Measurements from ENCODE around the gene ZRANB2. TPM values are rescaled to one million over a fixed set of nuclear protein-coding genes. Genes with fewer than 3 reads are reported as not detected.
A peak's percentile ranks its signal among the peaks of the same experiment; 100 is the strongest.

ZRANB2 gene
- total RNA-seq (101 TPM), polyA plus RNA-seq (119 TPM)
- long read RNA-seq, donor 1, partial matches to known transcripts = 0 of 3 reads
- long read RNA-seq, donor 1, other reads (novel, unspliced or antisense) = 0 of 3 reads
- long read RNA-seq, donor 2, transcript ZRANB2-202 (10 exons, 3,078 nt) = major isoform, 39 of 364 reads
- long read RNA-seq, donor 2, transcript ZRANB2-201 (11 exons, 2,821 nt) = minor isoform, 15 of 364 reads
- long read RNA-seq, donor 2, transcript ZRANB2-204 (2 exons, 3,677 nt) = minor isoform, 13 of 364 reads
- long read RNA-seq, donor 2, partial matches to known transcripts = 281 of 364 reads
- long read RNA-seq, donor 2, other reads (novel, unspliced or antisense) = 11 of 364 reads
- long read RNA-seq, donor 3, transcript ZRANB2-202 (10 exons, 3,078 nt) = minor isoform, 13 of 183 reads
- long read RNA-seq, donor 3, transcript ZRANB2-204 (2 exons, 3,677 nt) = major isoform, 25 of 183 reads
- long read RNA-seq, donor 3, transcript ZRANB2-201 (11 exons, 2,821 nt) = minor isoform, 9 of 183 reads
- long read RNA-seq, donor 3, partial matches to known transcripts = 130 of 183 reads
- long read RNA-seq, donor 3, other reads (novel, unspliced or antisense) = 0 of 183 reads
- long read RNA-seq, donor 4, transcript ZRANB2-201 (11 exons, 2,821 nt) = minor isoform, 6 of 40 reads
- long read RNA-seq, donor 4, transcript ZRANB2-202 (10 exons, 3,078 nt) = major isoform, 8 of 40 reads
- long read RNA-seq, donor 4, partial matches to known transcripts = 21 of 40 reads
- long read RNA-seq, donor 4, other reads (novel, unspliced or antisense) = 0 of 40 reads
- long read RNA-seq, donor 5, transcript ZRANB2-202 (10 exons, 3,078 nt) = major isoform, 14 of 183 reads
- long read RNA-seq, donor 5, transcript ZRANB2-204 (2 exons, 3,677 nt) = major isoform, 14 of 183 reads
- long read RNA-seq, donor 5, transcript ZRANB2-201 (11 exons, 2,821 nt) = minor isoform, 7 of 183 reads
- long read RNA-seq, donor 5, partial matches to known transcripts = 142 of 183 reads
- long read RNA-seq, donor 5, other reads (novel, unspliced or antisense) = 5 of 183 reads
- long read RNA-seq, donor 6, transcript ZRANB2-202 (10 exons, 3,078 nt) = major isoform, 18 of 84 reads
- long read RNA-seq, donor 6, transcript ZRANB2-201 (11 exons, 2,821 nt) = minor isoform, 8 of 84 reads
- long read RNA-seq, donor 6, partial matches to known transcripts = 51 of 84 reads
- long read RNA-seq, donor 6, other reads (novel, unspliced or antisense) = 0 of 84 reads
- long read RNA-seq, donor 7, transcript ZRANB2-202 (10 exons, 3,078 nt) = major isoform, 11 of 63 reads
- long read RNA-seq, donor 7, transcript ZRANB2-204 (2 exons, 3,677 nt) = minor isoform, 5 of 63 reads
- long read RNA-seq, donor 7, partial matches to known transcripts = 44 of 63 reads
- long read RNA-seq, donor 7, other reads (novel, unspliced or antisense) = 0 of 63 reads
- long read RNA-seq, donor 8, transcript ZRANB2-204 (2 exons, 3,677 nt) = minor isoform, 6 of 23 reads
- long read RNA-seq, donor 8, transcript ZRANB2-202 (10 exons, 3,078 nt) = major isoform, 7 of 23 reads
- long read RNA-seq, donor 8, partial matches to known transcripts = 7 of 23 reads
- long read RNA-seq, donor 8, other reads (novel, unspliced or antisense) = 0 of 23 reads
- long read RNA-seq, donor 9, transcript ZRANB2-202 (10 exons, 3,078 nt) = major isoform, 9 of 31 reads
- long read RNA-seq, donor 9, partial matches to known transcripts = 13 of 31 reads
- long read RNA-seq, donor 9, other reads (novel, unspliced or antisense) = 0 of 31 reads
- long read RNA-seq, donor 10, transcript ZRANB2-201 (11 exons, 2,821 nt) = minor isoform, 6 of 48 reads
- long read RNA-seq, donor 10, transcript ZRANB2-202 (10 exons, 3,078 nt) = major isoform, 10 of 48 reads
- long read RNA-seq, donor 10, partial matches to known transcripts = 30 of 48 reads
- long read RNA-seq, donor 10, other reads (novel, unspliced or antisense) = 0 of 48 reads

GRCh38 chr1:71080739-71081696, at the start of gene ZRANB2:
TSS of gene ZRANB2 (minus strand) at chr1:71081035. CDS start at chr1:71080995, 40 bp downstream.
- Histone ChIP-seq H3K27me3 (ENCODE audit: control insufficient read depth in 2 of 2, insufficient read depth in 1 of 2, low read length in 1 of 2) (peaks cover 0 to 7% of the 10 kb centered on the region in 2 donors), H3K36me3 (ENCODE audit: control insufficient read depth in 2 of 2, insufficient read depth in 2 of 2, low read length in 1 of 2) (peaks cover 4 to 24% of the 10 kb centered on the region in 2 donors), H3K4me1 (ENCODE audit: control insufficient read depth in 2 of 2, insufficient read depth in 2 of 2, low read length in 2 of 2) (peaks cover 3 to 4% of the 10 kb centered on the region in 2 donors), H3K9me3 (ENCODE audit: control insufficient read depth in 2 of 2, insufficient read depth in 1 of 2, low read length in 1 of 2) (peaks cover 0 to 4% of the 10 kb centered on the region in 2 donors), H3K4me3 (ENCODE audit: low read length in 2 of 2) (peak within 1 kb of the TSS; percentile 84 to 93), H3K27ac (ENCODE audit: low read depth in 1 of 2, low read length in 1 of 2) (peak within 1 kb of the TSS; percentile 95 to 96)
- peak; percentile 86 to 99 (median 93) for DNase-seq (ENCODE audit: low read depth in 6 of 9, low spot score in 9 of 9)
- under 1% methylated on average over 33 of the region's 33 CpGs for WGBS

GRCh38 chr1:71128060-71128459, 47.2 kb upstream of the ZRANB2 start:
- Histone ChIP-seq H3K27ac (ENCODE audit: low read depth in 1 of 2, low read length in 1 of 2) (no peak overlapping the region), H3K4me3 (ENCODE audit: low read length in 2 of 2) (no peak overlapping the region), H3K4me1 (ENCODE audit: control insufficient read depth in 2 of 2, insufficient read depth in 2 of 2, low read length in 2 of 2) (no peaks in the 10 kb centered on the region), H3K36me3 (ENCODE audit: control insufficient read depth in 2 of 2, insufficient read depth in 2 of 2, low read length in 1 of 2) (no peaks in the 10 kb centered on the region), H3K9me3 (ENCODE audit: control insufficient read depth in 2 of 2, insufficient read depth in 1 of 2, low read length in 1 of 2) (peaks cover 1 to 6% of the 10 kb centered on the region in 2 donors), H3K27me3 (ENCODE audit: control insufficient read depth in 2 of 2, insufficient read depth in 1 of 2, low read length in 1 of 2) (no peaks in the 10 kb centered on the region)
- no peak for DNase-seq (ENCODE audit: low read depth in 6 of 9, low spot score in 9 of 9)
- WGBS = 90% methylated on average over 2 of the region's 2 CpGs

- 85% methylated on average over 2 of the region's 2 CpGs for WGBS
These were observed 37.3 kb upstream of the ZRANB2 start for GRCh38 chr1:71118086-71118485.

GRCh38 chr1:71116729-71117128, 35.9 kb upstream of the ZRANB2 start:
- no peaks in the 10 kb centered on the region for H3K4me1 ChIP-seq (ENCODE audit: control insufficient read depth in 2 of 2, insufficient read depth in 2 of 2, low read length in 2 of 2)
- no peaks in the 10 kb centered on the region for H3K27me3 ChIP-seq (ENCODE audit: control insufficient read depth in 2 of 2, insufficient read depth in 1 of 2, low read length in 1 of 2)
- no peak for DNase-seq (ENCODE audit: low read depth in 6 of 9, low spot score in 9 of 9)
- H3K9me3 ChIP-seq (ENCODE audit: control insufficient read depth in 2 of 2, insufficient read depth in 1 of 2, low read length in 1 of 2) = no peaks in the 10 kb centered on the region
- WGBS = 89% methylated on average over 2 of the region's 2 CpGs
- H3K27ac ChIP-seq (ENCODE audit: low read depth in 1 of 2, low read length in 1 of 2) = no peak overlapping the region
- H3K36me3 ChIP-seq (ENCODE audit: control insufficient read depth in 2 of 2, insufficient read depth in 2 of 2, low read length in 1 of 2) = no peaks in the 10 kb centered on the region
- H3K4me3 ChIP-seq (ENCODE audit: low read length in 2 of 2) = no peak overlapping the region

More at GRCh38 chr1:71118086-71118485, 37.3 kb upstream of the ZRANB2 start:
- H3K27ac ChIP-seq (ENCODE audit: low read depth in 1 of 2, low read length in 1 of 2) = no peak overlapping the region
- no peaks in the 10 kb centered on the region for H3K36me3 ChIP-seq (ENCODE audit: control insufficient read depth in 2 of 2, insufficient read depth in 2 of 2, low read length in 1 of 2)
- H3K27me3 ChIP-seq (ENCODE audit: control insufficient read depth in 2 of 2, insufficient read depth in 1 of 2, low read length in 1 of 2) = no peaks in the 10 kb centered on the region
- H3K4me3 ChIP-seq (ENCODE audit: low read length in 2 of 2) = no peak overlapping the region
- DNase-seq (ENCODE audit: low read depth in 6 of 9, low spot score in 9 of 9) = no peak
- no peaks in the 10 kb centered on the region for H3K9me3 ChIP-seq (ENCODE audit: control insufficient read depth in 2 of 2, insufficient read depth in 1 of 2, low read length in 1 of 2)
- H3K4me1 ChIP-seq (ENCODE audit: control insufficient read depth in 2 of 2, insufficient read depth in 2 of 2, low read length in 2 of 2) = no peaks in the 10 kb centered on the region

GRCh38 chr1:71106658-71107322, 26.0 kb upstream of the ZRANB2 start:
- no peak for DNase-seq (ENCODE audit: low read depth in 6 of 9, low spot score in 9 of 9)
- no peak overlapping the region for H3K4me3 ChIP-seq (ENCODE audit: low read length in 2 of 2)
- H3K36me3 ChIP-seq (ENCODE audit: control insufficient read depth in 2 of 2, insufficient read depth in 2 of 2, low read length in 1 of 2) = no peaks in the 10 kb centered on the region
- no peaks in the 10 kb centered on the region for H3K4me1 ChIP-seq (ENCODE audit: control insufficient read depth in 2 of 2, insufficient read depth in 2 of 2, low read length in 2 of 2)
- H3K27ac ChIP-seq (ENCODE audit: low read depth in 1 of 2, low read length in 1 of 2) = no peak overlapping the region
- WGBS = 92% methylated on average over 8 of the region's 8 CpGs
- no peaks in the 10 kb centered on the region for H3K27me3 ChIP-seq (ENCODE audit: control insufficient read depth in 2 of 2, insufficient read depth in 1 of 2, low read length in 1 of 2)
- no peaks in the 10 kb centered on the region for H3K9me3 ChIP-seq (ENCODE audit: control insufficient read depth in 2 of 2, insufficient read depth in 1 of 2, low read length in 1 of 2)

GRCh38 chr1:71104417-71104816, 23.6 kb upstream of the ZRANB2 start:
- no peaks in the 10 kb centered on the region for H3K36me3 ChIP-seq (ENCODE audit: control insufficient read depth in 2 of 2, insufficient read depth in 2 of 2, low read length in 1 of 2)
- no peaks in the 10 kb centered on the region for H3K9me3 ChIP-seq (ENCODE audit: control insufficient read depth in 2 of 2, insufficient read depth in 1 of 2, low read length in 1 of 2)
- no peak overlapping the region for H3K4me3 ChIP-seq (ENCODE audit: low read length in 2 of 2)
- WGBS = 97% methylated on average over 4 of the region's 4 CpGs
- H3K27ac ChIP-seq (ENCODE audit: low read depth in 1 of 2, low read length in 1 of 2) = no peak overlapping the region
- H3K4me1 ChIP-seq (ENCODE audit: control insufficient read depth in 2 of 2, insufficient read depth in 2 of 2, low read length in 2 of 2) = no peaks in the 10 kb centered on the region
- H3K27me3 ChIP-seq (ENCODE audit: control insufficient read depth in 2 of 2, insufficient read depth in 1 of 2, low read length in 1 of 2) = no peaks in the 10 kb centered on the region
- DNase-seq (ENCODE audit: low read depth in 6 of 9, low spot score in 9 of 9) = no peak

GRCh38 chr1:71101839-71102376, 21.1 kb upstream of the ZRANB2 start:
- H3K27me3 ChIP-seq (ENCODE audit: control insufficient read depth in 2 of 2, insufficient read depth in 1 of 2, low read length in 1 of 2) = no peaks in the 10 kb centered on the region
- H3K4me3 ChIP-seq (ENCODE audit: low read length in 2 of 2) = no peak overlapping the region
- no peaks in the 10 kb centered on the region for H3K9me3 ChIP-seq (ENCODE audit: control insufficient read depth in 2 of 2, insufficient read depth in 1 of 2, low read length in 1 of 2)
- no peaks in the 10 kb centered on the region for H3K36me3 ChIP-seq (ENCODE audit: control insufficient read depth in 2 of 2, insufficient read depth in 2 of 2, low read length in 1 of 2)
- WGBS = 100% methylated on average over 1 of the region's 1 CpG
- H3K4me1 ChIP-seq (ENCODE audit: control insufficient read depth in 2 of 2, insufficient read depth in 2 of 2, low read length in 2 of 2) = no peaks in the 10 kb centered on the region
- DNase-seq (ENCODE audit: low read depth in 6 of 9, low spot score in 9 of 9) = no peak
- H3K27ac ChIP-seq (ENCODE audit: low read depth in 1 of 2, low read length in 1 of 2) = no peak overlapping the region

Data from thymus (tissue), 14 donors.